ENCODE measurements around the gene IL22RA2.

DNA sequence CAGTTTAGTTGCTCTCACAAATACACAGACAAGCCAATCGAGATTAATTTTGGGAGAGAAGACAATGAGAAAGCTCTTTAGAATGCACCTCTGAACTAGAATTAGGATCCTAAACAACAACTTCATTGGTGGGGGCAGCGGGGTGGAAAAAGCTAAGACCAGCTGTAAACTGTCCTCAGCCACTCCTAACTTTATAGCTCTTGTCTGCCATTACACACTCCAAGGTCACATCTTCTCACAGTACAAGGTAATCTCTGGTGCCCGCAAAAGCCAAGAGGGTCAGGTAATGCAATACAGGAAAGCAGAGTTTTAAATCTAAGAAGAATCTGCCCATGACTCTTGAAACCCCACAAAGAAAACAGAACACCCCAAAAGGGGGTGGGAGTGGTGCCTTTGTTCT is 17.8 kb upstream of the IL22RA2 start:
- TF ChIP-seq CTCF (IDR thresholded peaks at IDR 0.05) (no peak), POLR2AphosphoS5 (IDR thresholded peaks at IDR 0.05) (no peak)
